ENCODE results near the gene LEP. TPM values are rescaled to one million over a fixed set of nuclear protein-coding genes. Genes with fewer than 3 reads are reported as not detected.
A peak's percentile ranks its signal among the peaks of the same experiment; 100 is the strongest.

LEP gene
- 0.26 and 2.8 TPM in 2 replicates for total RNA-seq
- polyA plus RNA-seq = 0.36 TPM in 1 of 2 replicates, not detected in the other
- polyA plus RNA-seq (2012) = 0.42 TPM in 1 of 2 replicates, not detected in the other
- polyA minus RNA-seq (ENCODE audit: low replicate concordance) = not detected in 2 replicates

DNA sequence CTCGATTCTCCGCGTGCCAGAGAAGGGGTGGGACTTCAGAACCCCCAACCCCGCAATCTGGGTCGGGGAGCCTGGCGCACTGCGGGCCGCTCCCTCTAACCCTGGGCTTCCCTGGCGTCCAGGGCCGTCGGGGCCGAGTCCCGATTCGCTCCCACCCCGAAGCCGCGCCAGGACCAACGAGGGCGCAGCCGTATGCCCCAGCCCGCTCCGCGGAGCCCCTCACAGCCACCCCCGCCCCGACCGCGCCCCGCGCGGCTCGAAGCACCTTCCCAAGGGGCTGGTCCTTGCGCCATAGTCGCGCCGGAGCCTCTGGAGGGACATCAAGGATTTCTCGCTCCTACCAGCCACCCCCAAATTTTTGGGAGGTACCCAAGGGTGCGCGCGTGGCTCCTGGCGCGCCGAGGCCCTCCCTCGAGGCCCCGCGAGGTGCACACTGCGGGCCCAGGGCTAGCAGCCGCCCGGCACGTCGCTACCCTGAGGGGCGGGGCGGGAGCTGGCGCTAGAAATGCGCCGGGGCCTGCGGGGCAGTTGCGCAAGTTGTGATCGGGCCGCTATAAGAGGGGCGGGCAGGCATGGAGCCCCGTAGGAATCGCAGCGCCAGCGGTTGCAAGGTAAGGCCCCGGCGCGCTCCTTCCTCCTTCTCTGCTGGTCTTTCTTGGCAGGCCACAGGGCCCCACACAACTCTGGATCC, at the start of gene LEP:
TSS of gene LEP (plus strand) at position 583 of the 691 bp plus-strand sequence. CDS start 10,741 bp downstream, outside the sequence.
- TF ChIP-seq, protein P1, sequence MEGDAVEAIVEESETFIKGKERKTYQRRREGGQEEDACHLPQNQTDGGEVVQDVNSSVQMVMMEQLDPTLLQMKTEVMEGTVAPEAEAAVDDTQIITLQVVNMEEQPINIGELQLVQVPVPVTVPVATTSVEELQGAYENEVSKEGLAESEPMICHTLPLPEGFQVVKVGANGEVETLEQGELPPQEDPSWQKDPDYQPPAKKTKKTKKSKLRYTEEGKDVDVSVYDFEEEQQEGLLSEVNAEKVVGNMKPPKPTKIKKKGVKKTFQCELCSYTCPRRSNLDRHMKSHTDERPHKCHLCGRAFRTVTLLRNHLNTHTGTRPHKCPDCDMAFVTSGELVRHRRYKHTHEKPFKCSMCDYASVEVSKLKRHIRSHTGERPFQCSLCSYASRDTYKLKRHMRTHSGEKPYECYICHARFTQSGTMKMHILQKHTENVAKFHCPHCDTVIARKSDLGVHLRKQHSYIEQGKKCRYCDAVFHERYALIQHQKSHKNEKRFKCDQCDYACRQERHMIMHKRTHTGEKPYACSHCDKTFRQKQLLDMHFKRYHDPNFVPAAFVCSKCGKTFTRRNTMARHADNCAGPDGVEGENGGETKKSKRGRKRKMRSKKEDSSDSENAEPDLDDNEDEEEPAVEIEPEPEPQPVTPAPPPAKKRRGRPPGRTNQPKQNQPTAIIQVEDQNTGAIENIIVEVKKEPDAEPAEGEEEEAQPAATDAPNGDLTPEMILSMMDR (conservative IDR thresholded peaks at IDR 0.05 in 1 of 2, IDR thresholded peaks at IDR 0.05 in 1 of 2; ENCODE audit: low read depth in 1 of 2, low read length in 2 of 2) = no peak
- no peak within 1 kb of the TSS for H3K4me2 ChIP-seq (ENCODE audit: extremely low read depth, insufficient read depth, low read length)
- H2AFZ ChIP-seq (ENCODE audit: low read length) = no peak within 1 kb of the TSS
- H3K27me3 ChIP-seq (ENCODE audit: control insufficient read depth, insufficient read depth, low read length) = peaks cover 34% of the 10 kb centered on the region
- H3K4me3 ChIP-seq (replicated peaks in 1 of 4; ENCODE audit: control extremely low read depth in 1 of 4, insufficient read depth in 1 of 4, low read depth in 3 of 4, low read length in 4 of 4) = peak within 1 kb of the TSS in 1 of 4 experiments; percentile 4
- no peak within 1 kb of the TSS for H3K9ac ChIP-seq (ENCODE audit: insufficient read depth, low read length)
- DNase-seq (ENCODE audit: low read depth in 2 of 2) = no peak
- no peaks in the 10 kb centered on the region for H4K20me1 ChIP-seq (ENCODE audit: control insufficient read depth, extremely low read depth, insufficient read depth, low read length)
- peaks cover 2% of the 10 kb centered on the region for H3K4me1 ChIP-seq (ENCODE audit: control insufficient read depth, extremely low read depth, insufficient read depth, low read length)
- H3K79me2 ChIP-seq (ENCODE audit: control insufficient read depth, insufficient read depth, low read length) = no peaks in the 10 kb centered on the region
- no peaks in the 10 kb centered on the region for H3K36me3 ChIP-seq (ENCODE audit: control insufficient read depth, insufficient read depth, low read length)
- H3K9me3 ChIP-seq (ENCODE audit: control insufficient read depth, insufficient read depth, low read depth, low read length) = no peaks in the 10 kb centered on the region
- H3K27ac ChIP-seq (ENCODE audit: insufficient read depth, low read length) = no peak within 1 kb of the TSS

DNA sequence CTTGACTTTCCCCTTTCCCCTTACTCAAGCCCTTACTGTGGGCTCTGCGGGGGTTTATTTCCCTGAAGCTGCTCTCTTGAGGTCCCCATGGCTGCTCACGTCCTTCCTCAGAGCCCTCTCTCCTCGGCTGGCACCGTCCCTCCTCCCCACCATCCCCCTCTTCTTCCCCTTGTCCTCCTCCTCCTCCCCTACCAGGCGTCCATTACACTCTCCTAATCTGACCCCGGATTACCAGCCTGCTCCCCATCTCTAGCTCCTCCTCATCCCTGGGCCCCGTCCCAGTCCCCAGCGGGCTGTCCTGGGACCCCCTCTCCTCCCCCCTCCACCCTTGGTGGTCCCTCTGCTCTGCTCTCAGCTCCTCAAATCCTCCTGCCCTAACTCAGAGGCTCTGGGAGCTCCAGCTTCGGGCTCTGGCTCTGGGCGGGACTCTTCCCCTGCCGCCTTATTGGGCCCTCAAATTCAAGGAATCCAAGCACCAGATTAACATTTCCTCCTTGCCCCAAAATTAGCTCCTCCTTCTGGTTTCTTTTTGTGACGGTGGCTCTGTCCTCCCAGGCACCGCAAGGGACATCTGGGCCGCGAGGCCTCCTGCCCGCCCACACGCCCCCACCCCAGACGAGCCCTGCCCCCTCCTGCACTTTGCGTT, 48.5 kb upstream of the LEP start:
- Histone ChIP-seq H2AFZ (ENCODE audit: low read length) (no peak overlapping the region), H3K9ac (ENCODE audit: insufficient read depth, low read length) (no peak overlapping the region), H3K4me1 (ENCODE audit: control insufficient read depth, extremely low read depth, insufficient read depth, low read length) (no peaks in the 10 kb centered on the region), H3K27me3 (ENCODE audit: control insufficient read depth, insufficient read depth, low read length) (peaks cover 29% of the 10 kb centered on the region), H3K4me3 (replicated peaks in 1 of 4; ENCODE audit: control extremely low read depth in 1 of 4, insufficient read depth in 1 of 4, low read depth in 3 of 4, low read length in 4 of 4) (no peak overlapping the region), H3K79me2 (ENCODE audit: control insufficient read depth, insufficient read depth, low read length) (no peaks in the 10 kb centered on the region), H4K20me1 (ENCODE audit: control insufficient read depth, extremely low read depth, insufficient read depth, low read length) (no peaks in the 10 kb centered on the region), H3K4me2 (ENCODE audit: extremely low read depth, insufficient read depth, low read length) (no peak overlapping the region), H3K27ac (ENCODE audit: insufficient read depth, low read length) (no peak overlapping the region), H3K9me3 (ENCODE audit: control insufficient read depth, insufficient read depth, low read depth, low read length) (no peaks in the 10 kb centered on the region), H3K36me3 (ENCODE audit: control insufficient read depth, insufficient read depth, low read length) (no peaks in the 10 kb centered on the region)
- DNase-seq (ENCODE audit: low read depth in 2 of 2) = no peak
- TF ChIP-seq, protein P1 (conservative IDR thresholded peaks at IDR 0.05 in 1 of 2, IDR thresholded peaks at IDR 0.05 in 1 of 2; ENCODE audit: low read depth in 1 of 2, low read length in 2 of 2) = no peak
- no peak for TF ChIP-seq EZH2 (IDR thresholded peaks at IDR 0.05; ENCODE audit: low read length, missing control alignments)

DNA sequence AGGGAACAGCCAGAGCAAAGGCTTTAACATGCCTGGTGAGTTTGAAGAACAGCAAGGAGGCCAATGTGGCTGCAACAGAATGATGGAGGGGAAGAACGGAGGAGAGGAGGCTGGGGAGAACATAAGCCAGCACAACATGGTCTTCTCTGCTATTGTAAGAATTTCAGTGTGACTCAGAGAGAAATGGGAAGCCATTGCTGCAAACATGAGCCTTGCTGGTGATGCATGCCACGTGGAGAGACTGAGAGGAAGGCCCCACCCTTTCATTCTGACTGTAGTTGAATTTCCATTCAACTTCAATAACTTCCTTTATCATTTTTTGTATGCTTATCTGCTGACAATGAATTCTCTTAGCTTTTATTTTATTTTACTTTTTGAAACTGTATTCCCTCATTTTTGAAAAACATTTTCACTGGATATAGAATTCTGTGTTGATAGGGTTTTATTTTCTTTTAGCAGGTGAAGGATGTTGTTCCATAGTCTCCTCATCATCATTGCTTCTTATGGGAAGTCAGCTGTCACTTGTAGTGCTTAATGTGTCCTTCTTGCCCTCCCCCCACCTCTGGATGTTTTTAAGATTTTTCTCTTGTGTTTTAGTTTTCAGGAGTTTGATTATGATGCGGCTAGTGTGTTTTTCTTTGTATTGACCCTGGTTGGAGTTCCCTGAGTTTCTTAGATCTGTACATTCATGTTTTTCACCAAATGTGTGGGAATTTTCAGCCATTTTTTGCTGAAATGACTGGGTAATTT, 46.4 kb upstream of the LEP start:
- DNase-seq (ENCODE audit: low read depth in 2 of 2) = no peak
- Histone ChIP-seq H3K9ac (ENCODE audit: insufficient read depth, low read length) (no peak overlapping the region), H3K4me2 (ENCODE audit: extremely low read depth, insufficient read depth, low read length) (no peak overlapping the region), H3K36me3 (ENCODE audit: control insufficient read depth, insufficient read depth, low read length) (no peaks in the 10 kb centered on the region), H4K20me1 (ENCODE audit: control insufficient read depth, extremely low read depth, insufficient read depth, low read length) (no peaks in the 10 kb centered on the region), H3K27ac (ENCODE audit: insufficient read depth, low read length) (no peak overlapping the region), H3K27me3 (ENCODE audit: control insufficient read depth, insufficient read depth, low read length) (peaks cover 14% of the 10 kb centered on the region), H2AFZ (ENCODE audit: low read length) (no peak overlapping the region), H3K4me3 (replicated peaks in 1 of 4; ENCODE audit: control extremely low read depth in 1 of 4, insufficient read depth in 1 of 4, low read depth in 3 of 4, low read length in 4 of 4) (no peak overlapping the region), H3K79me2 (ENCODE audit: control insufficient read depth, insufficient read depth, low read length) (no peaks in the 10 kb centered on the region), H3K4me1 (ENCODE audit: control insufficient read depth, extremely low read depth, insufficient read depth, low read length) (no peaks in the 10 kb centered on the region), H3K9me3 (ENCODE audit: control insufficient read depth, insufficient read depth, low read depth, low read length) (no peaks in the 10 kb centered on the region)
- no peak for TF ChIP-seq EZH2 (IDR thresholded peaks at IDR 0.05; ENCODE audit: low read length, missing control alignments)
- TF ChIP-seq, protein P1 (conservative IDR thresholded peaks at IDR 0.05 in 1 of 2, IDR thresholded peaks at IDR 0.05 in 1 of 2; ENCODE audit: low read depth in 1 of 2, low read length in 2 of 2) = no peak
